SK-N-SH (cell line): ENCODE results near the gene RLBP1.

Experiments
- CHD2 ChIP-seq: fragments of 150-350 bp; IDR thresholded peaks from 2 replicates; pipeline ENCODE4 v1.6.1; 2018; ENCODE audit warnings: low read length; ENCODE audit not compliant: partially characterized antibody
- CTCF ChIP-seq: fragments of 200-600 bp; sonication (generic); IDR thresholded peaks from 2 replicates; pipeline ENCODE4 v1.6.1; 2017; ENCODE audit warnings: antibody characterized with exemption, mild to moderate bottlenecking, moderate library complexity
- EP300 ChIP-seq, 2 experiments: IDR thresholded peaks; 2 replicates each; pipeline versions ENCODE4 v1.4.0 to v1.6.1; 2012; ENCODE audit warnings: borderline replicate concordance in 1 of 2, low read depth in 1 of 2, low read length in 1 of 2
- EZH2phosphoT487 ChIP-seq: fragments of 200-600 bp; sonication (generic); IDR thresholded peaks from 2 replicates; pipeline ENCODE4 v1.6.1; 2017; ENCODE audit warnings: low read depth, mixed run types, mild to moderate bottlenecking, antibody characterized with exemption, moderate library complexity, borderline replicate concordance
- FOXJ3 ChIP-seq: sonication (generic); formaldehyde crosslinking; IDR thresholded peaks from 2 replicates; pipeline ENCODE4 v1.5.1; 2020; ENCODE audit warnings: mild to moderate bottlenecking, missing genetic modification reagents
- JUND ChIP-seq: IDR thresholded peaks from 2 replicates; pipeline ENCODE4 v1.4.0; 2012
- NFIC ChIP-seq: IDR thresholded peaks from 2 replicates; pipeline ENCODE4 v1.4.0; 2012; ENCODE audit warnings: borderline replicate concordance
- POLR2AphosphoS5 ChIP-seq: IDR thresholded peaks from 2 replicates; pipeline ENCODE4 v1.6.1; 2012; ENCODE audit warnings: low read depth, low read length
- RFX5 ChIP-seq: IDR thresholded peaks from 2 replicates; pipeline ENCODE4 v1.6.1; 2012; ENCODE audit warnings: mild to moderate bottlenecking, improper control_type of control experiment, low read length
- TAF1 ChIP-seq: IDR thresholded peaks from 2 replicates; pipeline ENCODE4 v1.6.1; 2012; ENCODE audit warnings: low read depth, mild to moderate bottlenecking, low read length, moderate library complexity, borderline replicate concordance
- TCF12 ChIP-seq: IDR thresholded peaks from 2 replicates; pipeline ENCODE4 v1.4.0; 2012
- YY1 ChIP-seq: IDR thresholded peaks from 2 replicates; pipeline ENCODE4 v1.4.0; 2012; ENCODE audit warnings: low read depth, mild to moderate bottlenecking
- TF ChIP-seq, protein P1 (sequence below): IDR thresholded peaks from 2 replicates; pipeline ENCODE4 v1.4.0; 2012; ENCODE audit warnings: low read depth, borderline replicate concordance
- TF ChIP-seq, protein P2 (sequence below): fragments of 150-350 bp; IDR thresholded peaks from 2 replicates; pipeline ENCODE4 v1.6.1; 2017; ENCODE audit warnings: antibody characterized with exemption, low read length, low read depth, borderline replicate concordance

DNA sequence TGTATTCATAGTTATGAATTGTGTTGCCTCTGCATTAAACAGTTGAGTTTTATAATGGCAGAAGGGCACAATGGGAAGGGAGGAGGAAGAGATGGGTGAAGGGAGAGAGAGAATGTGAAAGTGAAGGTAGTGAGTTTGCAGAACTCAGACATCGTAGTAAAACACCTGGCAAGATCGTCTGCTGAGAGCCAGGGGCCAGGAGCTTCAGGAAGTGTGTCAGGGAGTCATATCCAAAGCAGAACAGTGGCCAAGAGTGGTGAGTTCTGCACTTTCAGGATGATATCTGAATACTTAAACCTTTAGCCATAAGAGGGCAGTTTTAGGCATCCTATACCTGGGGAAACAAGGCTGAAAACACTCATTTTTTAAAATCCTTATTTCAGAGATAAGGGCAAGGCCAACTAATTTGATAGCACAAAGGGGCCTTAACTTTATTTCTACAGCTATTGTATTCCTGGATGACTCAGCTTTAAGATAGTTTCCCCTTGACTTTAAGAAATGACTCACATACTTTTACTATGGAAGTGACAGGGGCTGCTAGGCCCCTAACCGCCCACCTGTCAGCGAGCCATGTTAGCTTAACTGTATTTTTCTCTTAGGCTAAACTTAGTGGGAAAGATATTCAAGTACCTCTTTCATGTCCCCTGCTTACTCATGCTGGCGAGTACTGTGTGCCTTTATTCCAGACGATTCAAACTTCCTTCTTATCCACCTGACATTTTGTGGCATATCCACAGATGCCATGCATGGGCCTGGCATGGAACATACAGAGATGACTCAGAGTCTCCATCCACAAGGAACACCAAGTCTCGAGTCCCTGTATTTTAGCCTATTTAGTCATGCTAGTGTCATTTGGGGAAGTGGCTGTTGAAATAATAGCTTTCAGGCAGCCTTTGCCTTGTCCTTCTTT lies 53.9 kb downstream of the RLBP1 start:
- TF ChIP-seq FOXJ3 (no peak), POLR2AphosphoS5 (peak; percentile 32; the same call in 1 of the 2 replicates), CTCF (no peak), RFX5 (no peak), TCF12 (peak; percentile 71), EZH2phosphoT487 (no peak), TAF1 (no peak), YY1 (no peak), NFIC (peak; percentile 57; the same call in 1 of the 2 replicates), EP300 (IDR thresholded peaks at IDR 0.05; ENCODE audit: borderline replicate concordance in 1 of 2, low read depth in 1 of 2, low read length in 1 of 2) (no peak), CHD2 (no peak), JUND (peak; percentile 63)
- TF ChIP-seq, protein P1, sequence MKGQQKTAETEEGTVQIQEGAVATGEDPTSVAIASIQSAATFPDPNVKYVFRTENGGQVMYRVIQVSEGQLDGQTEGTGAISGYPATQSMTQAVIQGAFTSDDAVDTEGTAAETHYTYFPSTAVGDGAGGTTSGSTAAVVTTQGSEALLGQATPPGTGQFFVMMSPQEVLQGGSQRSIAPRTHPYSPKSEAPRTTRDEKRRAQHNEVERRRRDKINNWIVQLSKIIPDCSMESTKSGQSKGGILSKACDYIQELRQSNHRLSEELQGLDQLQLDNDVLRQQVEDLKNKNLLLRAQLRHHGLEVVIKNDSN: no peak
- TF ChIP-seq, protein P2, sequence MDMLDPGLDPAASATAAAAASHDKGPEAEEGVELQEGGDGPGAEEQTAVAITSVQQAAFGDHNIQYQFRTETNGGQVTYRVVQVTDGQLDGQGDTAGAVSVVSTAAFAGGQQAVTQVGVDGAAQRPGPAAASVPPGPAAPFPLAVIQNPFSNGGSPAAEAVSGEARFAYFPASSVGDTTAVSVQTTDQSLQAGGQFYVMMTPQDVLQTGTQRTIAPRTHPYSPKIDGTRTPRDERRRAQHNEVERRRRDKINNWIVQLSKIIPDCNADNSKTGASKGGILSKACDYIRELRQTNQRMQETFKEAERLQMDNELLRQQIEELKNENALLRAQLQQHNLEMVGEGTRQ: no peak
